GM18520 (cell line): ENCODE results near the gene NRL.

Experiments used
- ATAC-seq: cut with Tn5 transposase; IDR thresholded peaks from one replicate; pipeline ENCODE4 v1.9.1; 2021; ENCODE audit not compliant: unreplicated experiment

NRL gene

GRCh38 chr14:24100982-24101494 is 13.7 kb downstream of the NRL start:
- no peak for ATAC-seq

- no peak for ATAC-seq
Observed at GRCh38 chr14:24100197-24100981, 14.4 kb downstream of the NRL start.

DNA sequence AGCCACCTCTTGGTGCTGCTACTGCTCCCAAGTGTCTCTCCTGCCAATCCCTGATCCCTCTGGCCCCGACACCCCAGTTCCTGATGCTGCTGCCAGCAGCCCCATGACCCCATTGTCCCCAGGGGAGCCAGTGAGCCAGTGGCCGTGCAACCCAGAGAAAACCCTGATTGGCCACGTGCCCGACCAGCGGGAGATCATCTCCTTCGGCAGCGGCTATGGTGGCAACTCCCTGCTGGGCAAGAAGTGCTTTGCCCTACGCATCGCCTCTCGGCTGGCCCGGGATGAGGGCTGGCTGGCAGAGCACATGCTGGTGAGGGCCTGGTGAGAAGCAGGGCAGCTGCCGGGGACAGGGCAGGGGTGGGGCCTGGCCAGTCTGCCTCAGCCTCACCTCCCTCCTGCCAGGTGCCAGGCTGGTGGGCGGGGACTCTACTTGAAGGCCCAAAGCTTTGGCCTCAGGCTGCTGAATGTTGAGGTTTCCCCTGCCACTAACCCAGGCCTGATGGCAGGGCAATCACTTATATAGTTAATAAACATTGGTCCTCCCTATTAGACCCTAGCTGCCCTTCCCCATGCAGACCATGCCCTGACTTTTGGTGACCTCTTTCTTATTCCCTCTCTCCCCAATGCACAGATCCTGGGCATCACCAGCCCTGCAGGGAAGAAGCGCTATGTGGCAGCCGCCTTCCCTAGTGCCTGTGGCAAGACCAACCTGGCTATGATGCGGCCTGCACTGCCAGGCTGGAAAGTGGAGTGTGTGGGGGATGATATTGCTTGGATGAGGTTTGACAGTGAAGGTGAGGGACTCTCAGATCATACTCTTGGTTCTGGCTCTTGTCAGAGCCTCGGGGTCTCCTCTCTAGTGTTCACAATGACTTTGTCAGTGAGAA is 15.6 kb downstream of the NRL start:
- ATAC-seq = no peak

- no peak for ATAC-seq
Observed at GRCh38 chr14:24098229-24098926, 16.4 kb downstream of the NRL start.

DNA sequence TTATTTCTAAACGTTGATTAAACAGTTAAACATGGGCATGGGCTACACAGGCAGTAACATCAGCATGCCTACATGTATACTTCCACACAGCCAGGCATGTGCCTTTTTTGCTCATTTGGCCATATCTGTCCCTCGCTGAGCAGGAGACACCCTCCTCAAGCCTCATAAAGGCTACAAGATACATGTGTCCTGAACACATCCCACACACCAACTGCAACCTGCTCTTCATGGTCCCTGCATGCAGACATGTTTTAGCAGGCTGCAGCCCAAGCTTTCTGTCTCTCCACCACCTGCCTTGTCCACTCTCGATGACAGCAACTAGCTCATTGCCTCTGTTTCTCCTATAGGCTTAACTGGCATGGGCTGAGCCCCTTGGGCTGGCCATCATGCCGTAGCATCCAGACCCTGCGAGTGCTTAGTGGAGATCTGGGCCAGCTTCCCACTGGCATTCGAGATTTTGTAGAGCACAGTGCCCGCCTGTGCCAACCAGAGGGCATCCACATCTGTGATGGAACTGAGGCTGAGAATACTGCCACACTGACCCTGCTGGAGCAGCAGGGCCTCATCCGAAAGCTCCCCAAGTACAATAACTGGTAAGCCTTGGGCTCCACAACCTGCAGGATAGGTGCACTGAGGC is 18.1 kb downstream of the NRL start:
- ATAC-seq = no peak

- ATAC-seq = peak; percentile 62
Observed at GRCh38 chr14:24095271-24096068, 19.3 kb downstream of the NRL start.

GRCh38 chr14:24094841-24095270 is 19.9 kb downstream of the NRL start:
- no peak for ATAC-seq

GRCh38 chr14:24093901-24094840 is 20.6 kb downstream of the NRL start, which contains the start of gene PCK2:
Gene PCK2 (plus strand): TSS chr14:24094311. CDS start chr14:24094406, 95 bp downstream.
- peak; percentile 40 for ATAC-seq

GRCh38 chr14:24093207-24093900 is 21.4 kb downstream of the NRL start:
- no peak for ATAC-seq

DNA sequence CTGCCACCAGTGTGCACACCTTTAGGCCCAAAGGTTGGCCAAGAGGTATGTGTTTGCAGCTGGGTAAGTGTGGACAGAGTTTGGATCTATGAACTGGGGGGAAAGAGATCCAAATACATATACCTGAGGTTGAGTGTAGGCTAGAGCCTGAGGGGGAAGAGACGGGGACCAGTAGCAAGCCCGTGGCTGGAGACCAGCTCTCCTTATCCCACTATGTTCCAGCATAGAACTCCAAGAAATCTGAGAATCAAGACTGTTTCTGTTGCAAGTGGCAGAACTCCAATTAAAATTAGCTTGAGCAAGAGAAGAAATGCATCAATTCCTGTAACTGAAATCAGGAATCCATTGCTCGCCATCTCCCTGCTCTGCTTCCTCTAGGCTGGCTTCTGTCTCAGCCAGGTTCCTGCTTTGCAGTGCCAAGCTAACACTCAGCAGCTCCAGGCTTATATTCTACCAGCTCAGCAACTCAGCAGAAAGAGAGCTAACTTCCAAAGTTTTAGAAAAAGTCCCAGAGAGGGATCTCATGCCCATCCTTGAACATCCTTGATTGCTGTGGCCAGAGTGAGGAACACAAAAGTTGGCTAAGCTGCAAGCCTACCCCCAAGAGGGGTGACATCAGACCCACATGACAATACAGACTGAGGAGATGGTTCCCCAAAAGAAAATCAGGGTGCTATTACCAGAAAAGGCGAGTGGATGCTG is 22.1 kb downstream of the NRL start:
- ATAC-seq = no peak

GRCh38 chr14:24092110-24092504 is 22.6 kb downstream of the NRL start:
- no peak for ATAC-seq

DNA sequence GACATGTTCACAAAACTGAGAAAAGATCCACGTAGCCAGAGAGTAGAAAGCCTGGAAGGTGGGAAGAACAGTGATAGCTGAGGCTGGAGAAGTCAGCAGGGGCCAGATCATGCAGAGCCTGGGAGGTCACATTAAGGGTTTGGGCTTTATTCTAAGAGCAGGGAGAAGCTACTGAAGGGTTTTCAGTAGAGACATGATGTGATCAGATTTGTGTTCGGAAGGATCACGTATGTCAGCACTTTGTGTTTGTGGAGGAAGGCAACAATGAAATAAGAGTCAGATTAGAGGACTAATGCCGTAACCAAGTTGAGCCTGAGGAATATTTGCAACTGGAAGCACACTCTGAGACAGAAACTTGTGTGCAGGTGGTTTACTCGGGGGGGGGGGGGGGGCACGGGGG is 24.9 kb downstream of the NRL start:
- no peak for ATAC-seq

- no peak for ATAC-seq
Observed at GRCh38 chr14:24088095-24088494, 26.7 kb downstream of the NRL start.

GRCh38 chr14:24087004-24087403 is 27.7 kb downstream of the NRL start:
- no peak for ATAC-seq

- no peak for ATAC-seq
Observed at GRCh38 chr14:24086193-24086955, 28.4 kb downstream of the NRL start.

GRCh38 chr14:24085215-24085614 is 29.5 kb downstream of the NRL start:
- no peak for ATAC-seq

DNA sequence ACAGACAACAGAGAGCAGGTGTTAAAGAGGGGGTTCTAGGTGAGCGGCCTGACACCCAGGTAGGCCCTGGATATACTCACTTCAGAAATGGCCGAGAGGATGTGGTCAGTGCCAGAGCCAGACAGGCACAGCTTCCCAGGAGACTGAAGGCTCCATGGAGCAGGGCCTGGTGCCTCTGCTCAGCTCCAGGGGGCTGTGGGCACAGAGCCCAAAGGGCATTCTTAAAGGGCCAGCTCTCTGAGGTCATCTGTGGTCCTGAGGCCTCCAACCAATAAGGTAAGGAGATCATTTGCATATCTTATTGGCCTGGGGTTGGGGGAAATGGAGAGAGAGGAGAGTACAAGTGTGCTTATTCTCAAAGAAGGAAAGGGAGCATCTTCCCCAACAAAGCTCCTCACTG is 30.3 kb downstream of the NRL start:
- ATAC-seq = no peak
